GM18526 (cell line): ENCODE results near the gene SIRPG.

Source experiments
- POLR2A ChIP-seq: IDR thresholded peaks from 3 replicates; pipeline ENCODE4 v1.6.1; 2011; ENCODE audit not compliant: insufficient read length; ENCODE audit errors: extremely low read depth

The SIRPG gene

DNA sequence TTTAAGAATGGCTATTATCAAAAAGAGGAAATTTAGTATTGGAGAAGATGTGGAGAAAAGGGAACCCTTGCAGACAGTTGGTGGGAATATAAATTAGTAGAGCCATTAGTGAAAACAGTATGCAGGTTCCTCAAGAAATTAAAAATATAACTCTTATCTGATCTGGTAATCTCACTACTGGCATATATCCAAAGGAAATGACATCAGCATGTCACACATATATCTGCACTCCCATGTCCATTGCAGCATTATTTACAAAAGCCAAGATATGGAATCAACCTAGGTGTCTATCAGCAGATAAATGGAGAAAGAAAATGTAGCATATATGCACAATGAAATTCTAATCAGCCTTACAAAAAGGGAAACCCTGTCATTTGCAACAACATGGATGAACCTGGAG, 2.6 kb downstream of the SIRPG start:
- TF ChIP-seq POLR2A: no peak

DNA sequence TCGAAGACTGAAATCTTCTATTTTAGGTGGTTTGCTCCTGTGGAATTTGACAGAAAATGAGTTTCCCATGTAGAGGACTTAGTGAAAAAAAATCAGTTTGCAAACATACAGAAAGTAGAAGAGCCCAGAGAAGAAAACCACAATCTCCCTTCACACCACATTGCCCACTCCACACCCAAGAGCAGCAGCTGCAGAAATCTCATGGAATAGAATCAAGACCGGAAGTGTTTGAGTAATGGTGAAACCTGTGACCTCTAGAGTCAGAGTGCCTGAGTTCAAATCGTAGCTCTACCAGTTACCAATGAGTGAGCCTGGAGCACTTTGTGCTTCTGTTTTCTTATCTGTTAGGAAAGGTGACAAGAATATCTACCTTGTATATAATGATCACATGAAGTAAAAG, 4.6 kb downstream of the SIRPG start:
- no peak for TF ChIP-seq POLR2A

DNA sequence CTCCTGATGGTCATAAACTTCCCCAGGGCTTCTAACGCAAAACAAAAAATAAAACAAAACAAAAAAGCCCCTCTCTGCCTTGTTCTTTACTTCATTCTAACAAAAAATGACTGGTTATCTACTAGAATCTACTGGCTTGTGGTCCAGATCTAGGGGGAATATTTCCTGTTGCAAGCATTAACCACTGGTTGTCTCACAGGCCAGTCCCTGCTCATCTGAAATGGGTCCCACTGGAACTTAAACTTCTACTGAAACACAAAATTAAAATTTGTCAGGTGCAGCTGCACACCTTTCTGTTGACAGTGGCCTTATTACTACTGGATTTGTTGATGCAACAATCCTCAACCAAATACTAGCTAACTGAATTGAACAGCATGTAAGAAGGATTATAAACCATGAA, 5.5 kb downstream of the SIRPG start:
- TF ChIP-seq POLR2A: no peak

DNA sequence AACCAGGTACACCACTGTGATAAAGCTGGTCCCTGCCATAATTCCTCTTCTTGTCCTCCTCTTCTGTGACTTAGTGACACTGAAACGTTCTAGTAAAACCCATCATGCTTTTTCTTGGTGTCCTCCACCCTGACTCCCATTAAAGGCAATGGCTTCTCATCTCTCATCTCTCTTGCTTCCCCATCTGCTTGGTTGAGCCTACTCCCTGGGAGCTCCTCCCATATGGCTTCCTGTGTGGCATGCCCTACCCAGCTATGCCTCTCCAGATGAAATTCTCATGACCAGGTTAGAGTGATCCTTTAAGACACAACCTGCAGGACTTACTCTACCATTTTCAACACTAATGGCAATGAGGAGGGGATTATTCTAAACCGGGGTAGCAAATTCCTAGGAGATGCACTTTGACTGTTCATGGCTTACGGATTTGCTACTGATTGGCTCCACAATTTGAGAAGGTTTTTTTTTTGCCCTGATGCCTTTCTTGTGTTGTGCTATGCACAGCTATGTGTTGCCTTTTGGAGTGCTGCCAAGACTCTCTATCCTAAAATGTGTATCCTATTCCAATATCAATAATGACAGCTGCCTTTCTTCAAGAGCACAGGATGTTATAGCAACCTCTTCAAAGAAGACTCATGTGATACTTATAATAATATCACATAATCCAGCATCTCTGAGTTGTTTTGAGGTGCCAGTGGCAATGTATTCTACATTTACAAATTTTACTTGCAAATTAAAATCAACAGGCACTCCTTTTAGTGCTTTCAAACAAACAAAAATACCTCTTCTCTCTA, 6.1 kb downstream of the SIRPG start:
- no peak for TF ChIP-seq POLR2A

GRCh38 chr20:1648101-1648500, 9.5 kb downstream of the SIRPG start:
- TF ChIP-seq POLR2A: no peak

DNA sequence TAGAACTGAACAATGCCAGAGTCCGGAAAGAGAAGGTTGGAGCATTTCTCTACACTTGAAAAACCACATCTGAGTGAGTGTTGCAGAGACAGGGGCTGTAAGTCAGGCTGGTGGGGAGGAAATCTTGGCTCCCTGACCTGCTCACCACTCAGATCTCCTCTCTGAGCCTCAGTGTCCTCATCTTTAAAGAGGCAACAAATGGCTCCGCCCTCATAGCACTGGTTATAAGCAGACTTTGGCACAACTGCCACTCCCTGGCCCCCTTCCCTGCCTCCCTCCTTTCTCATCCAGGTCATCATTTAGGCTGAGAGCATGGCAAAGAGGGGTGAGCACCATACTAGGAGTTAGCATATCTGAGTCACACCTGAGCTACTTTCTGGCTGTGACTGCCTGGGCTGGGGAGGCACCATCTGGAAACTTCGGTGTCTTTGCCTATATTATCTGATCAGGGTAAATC, 10.6 kb downstream of the SIRPG start:
- TF ChIP-seq POLR2A: no peak

GRCh38 chr20:1644101-1644962, 13.2 kb downstream of the SIRPG start:
- TF ChIP-seq POLR2A: no peak

GRCh38 chr20:1637755-1638154, 19.8 kb downstream of the SIRPG start:
- no peak for TF ChIP-seq POLR2A

DNA sequence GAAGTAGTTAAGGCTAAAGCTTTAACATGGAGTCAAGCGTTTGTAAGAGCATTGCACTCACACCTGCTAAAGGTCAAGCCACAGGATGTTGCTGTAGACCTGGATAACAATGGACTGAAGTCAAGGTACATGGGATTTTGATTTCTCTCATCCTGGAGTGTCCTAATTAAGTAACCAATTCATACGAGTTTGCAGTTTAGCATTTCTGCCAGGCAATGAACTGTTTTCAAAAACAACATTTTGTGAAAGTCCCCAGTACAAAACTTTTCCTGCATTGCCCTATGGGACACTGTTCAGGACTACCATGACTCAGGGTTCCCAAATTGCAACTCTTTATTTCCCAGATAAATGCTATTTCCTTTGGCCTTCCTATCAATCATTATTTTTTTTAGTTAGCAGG, 20.4 kb downstream of the SIRPG start:
- no peak for TF ChIP-seq POLR2A

DNA sequence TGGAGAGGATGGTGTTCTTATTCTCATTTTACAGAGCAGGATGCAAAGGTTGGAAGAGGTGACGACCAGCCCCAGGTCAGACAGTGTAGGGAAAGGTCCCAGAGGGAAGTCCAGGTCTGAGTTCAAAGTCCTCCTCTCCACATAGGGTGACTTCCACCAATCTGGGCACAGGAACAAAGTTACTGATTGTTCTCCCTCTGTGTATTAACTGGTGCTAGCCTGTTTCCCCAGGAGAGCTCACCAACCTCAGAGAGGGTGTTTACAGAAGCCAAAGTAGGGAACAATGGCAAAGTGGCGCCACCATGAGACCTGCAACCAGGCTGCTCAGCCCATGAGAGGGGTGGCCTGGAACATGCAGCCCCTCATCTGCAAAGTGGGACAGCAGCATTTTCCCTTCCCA, 21.0 kb downstream of the SIRPG start:
- no peak for TF ChIP-seq POLR2A

- no peak for TF ChIP-seq POLR2A
These were observed 22.1 kb downstream of the SIRPG start for GRCh38 chr20:1635291-1635979.

DNA sequence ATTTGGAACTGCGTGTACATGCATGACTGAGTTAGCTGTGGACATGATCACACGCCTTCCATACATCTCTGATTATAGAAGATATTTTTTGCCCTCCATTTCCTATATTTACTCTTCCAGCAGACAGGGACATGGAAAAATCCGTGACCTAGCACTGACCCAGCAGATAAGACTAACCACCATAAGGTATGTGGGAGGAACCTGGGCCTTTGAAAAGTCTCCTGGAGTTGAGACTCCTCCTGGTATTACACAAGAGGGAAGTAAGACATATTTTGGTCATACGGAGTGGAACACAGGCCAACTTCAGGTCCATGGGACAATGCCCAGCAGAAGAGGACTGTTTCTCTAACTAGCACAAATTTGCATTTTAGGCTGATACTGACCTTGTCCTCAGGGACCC, 24.0 kb downstream of the SIRPG start:
- TF ChIP-seq POLR2A: no peak

DNA sequence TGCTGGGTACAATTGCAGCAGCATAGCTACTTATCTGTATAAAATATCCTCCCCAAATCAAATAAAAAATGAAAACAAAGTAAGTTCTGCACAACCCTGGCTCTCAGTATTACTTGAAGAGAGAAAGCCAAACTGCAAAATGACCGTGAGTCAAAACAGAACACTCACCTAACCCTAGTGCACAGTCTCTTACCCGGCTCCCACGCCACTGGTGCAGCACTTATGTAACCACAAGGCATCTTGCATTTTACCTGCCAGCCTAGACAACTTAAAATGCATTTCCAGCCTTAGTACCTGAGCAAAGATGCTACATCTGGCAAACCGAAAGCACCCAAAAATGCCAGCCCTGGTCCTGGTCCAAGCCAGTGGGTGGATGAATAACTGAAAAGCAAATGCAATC, 25.4 kb downstream of the SIRPG start:
- no peak for TF ChIP-seq POLR2A

DNA sequence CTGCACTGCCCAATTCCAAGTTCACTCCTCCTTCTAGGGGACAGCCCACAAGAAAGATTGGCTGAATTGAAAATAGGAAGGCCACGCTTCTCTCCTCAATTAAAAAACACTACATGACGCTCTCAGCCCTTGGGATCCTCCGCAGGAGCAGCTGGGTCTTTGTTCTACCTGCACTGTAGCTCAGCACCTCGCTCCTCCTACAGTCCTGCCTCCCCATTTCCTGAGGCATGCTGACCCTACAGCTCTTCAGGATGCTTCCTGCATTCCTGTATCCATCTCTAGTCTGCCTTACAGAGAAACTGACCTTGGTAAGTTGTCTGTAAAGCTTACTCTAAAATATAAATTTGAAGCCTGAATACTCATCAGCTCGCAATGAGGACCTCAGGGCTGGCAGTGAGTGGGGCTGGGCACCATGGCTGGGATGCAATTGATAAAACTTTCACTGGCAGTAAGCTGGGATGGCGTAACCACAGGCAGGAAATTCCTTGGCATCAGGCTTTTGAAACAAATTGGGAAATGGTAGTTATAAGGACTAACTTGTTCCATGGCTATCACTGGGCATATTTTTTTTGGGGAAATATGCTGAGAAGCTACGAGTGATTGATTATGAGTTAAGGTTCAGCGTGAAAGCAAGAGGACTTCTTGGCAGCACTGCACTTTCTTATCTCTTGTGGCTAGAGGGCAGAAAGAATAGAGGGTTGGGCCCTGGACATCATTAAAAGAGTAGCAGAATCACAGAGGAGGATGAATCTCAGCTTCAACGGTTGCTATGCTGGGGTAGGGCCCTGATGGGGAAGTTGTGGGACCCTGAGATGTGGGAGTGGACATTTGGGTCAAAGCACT, 26.0 kb downstream of the SIRPG start:
- no peak for TF ChIP-seq POLR2A

GRCh38 chr20:1630186-1630585, 27.4 kb downstream of the SIRPG start:
- TF ChIP-seq POLR2A: no peak
